ENCODE data around the gene ADARB1. TPM values are rescaled to one million over a fixed set of nuclear protein-coding genes. Genes with fewer than 3 reads are reported as not detected.
A peak's percentile ranks its signal among the peaks of the same experiment; 100 is the strongest.

The ADARB1 gene
- total RNA-seq, 2 experiments from 2014 or later: 39.6 to 41.9 TPM

GRCh38 chr21:45059121-45059520 is 15.3 kb upstream of the ADARB1 start:
- no peak overlapping the region for H3K4me3 Mint-ChIP-seq
- no peak overlapping the region for H3K27ac Mint-ChIP-seq
- peaks cover 16% of the 10 kb centered on the region for H3K27me3 Mint-ChIP-seq
- no peaks in the 10 kb centered on the region for H3K36me3 Mint-ChIP-seq
- H3K9me3 Mint-ChIP-seq: no peaks in the 10 kb centered on the region
- peaks cover 2% of the 10 kb centered on the region for H3K4me1 Mint-ChIP-seq
- no peak for DNase-seq

- DNase-seq: no peak
- Mint-ChIP-seq H3K36me3 (no peaks in the 10 kb centered on the region), H3K4me1 (peaks cover 2% of the 10 kb centered on the region), H3K27ac (no peak overlapping the region), H3K9me3 (no peaks in the 10 kb centered on the region), H3K4me3 (no peak overlapping the region), H3K27me3 (peaks cover 16% of the 10 kb centered on the region)
These were observed 14.3 kb upstream of the ADARB1 start for GRCh38 chr21:45060089-45060488.

- no peaks in the 10 kb centered on the region for H3K36me3 Mint-ChIP-seq
- no peaks in the 10 kb centered on the region for H3K9me3 Mint-ChIP-seq
- DNase-seq: no peak
- no peak overlapping the region for H3K4me3 Mint-ChIP-seq
- no peak overlapping the region for H3K27ac Mint-ChIP-seq
- peaks cover 16% of the 10 kb centered on the region for H3K27me3 Mint-ChIP-seq
- peaks cover 2% of the 10 kb centered on the region for H3K4me1 Mint-ChIP-seq
These were observed 13.6 kb upstream of the ADARB1 start for GRCh38 chr21:45060675-45061311.

GRCh38 chr21:45064091-45064490 is 10.3 kb upstream of the ADARB1 start:
- Mint-ChIP-seq H3K4me3 (no peak overlapping the region), H3K36me3 (no peaks in the 10 kb centered on the region), H3K4me1 (peaks cover 2% of the 10 kb centered on the region), H3K9me3 (no peaks in the 10 kb centered on the region), H3K27ac (no peak overlapping the region), H3K27me3 (no peaks in the 10 kb centered on the region)
- DNase-seq: no peak

GRCh38 chr21:45064618-45065399 is 9.6 kb upstream of the ADARB1 start:
- H3K27me3 Mint-ChIP-seq: no peaks in the 10 kb centered on the region

GRCh38 chr21:45067462-45068285 is 6.7 kb upstream of the ADARB1 start:
- no peak for DNase-seq
- H3K27ac Mint-ChIP-seq: no peak overlapping the region

More at GRCh38 chr21:45064618-45065399, 9.6 kb upstream of the ADARB1 start:
- Mint-ChIP-seq H3K9me3 (no peaks in the 10 kb centered on the region), H3K4me3 (no peak overlapping the region), H3K4me1 (peaks cover 2% of the 10 kb centered on the region), H3K36me3 (no peaks in the 10 kb centered on the region), H3K27ac (no peak overlapping the region)
- no peak for DNase-seq

GRCh38 chr21:45069085-45069484 is 5.3 kb upstream of the ADARB1 start:
- peaks cover 4% of the 10 kb centered on the region for H3K4me1 Mint-ChIP-seq
- no peaks in the 10 kb centered on the region for H3K9me3 Mint-ChIP-seq
- H3K4me3 Mint-ChIP-seq: no peak overlapping the region
- DNase-seq: no peak
- H3K27ac Mint-ChIP-seq: no peak overlapping the region
- no peaks in the 10 kb centered on the region for H3K36me3 Mint-ChIP-seq
- H3K27me3 Mint-ChIP-seq: no peaks in the 10 kb centered on the region

More at GRCh38 chr21:45067462-45068285, 6.7 kb upstream of the ADARB1 start:
- Mint-ChIP-seq H3K27me3 (no peaks in the 10 kb centered on the region), H3K36me3 (no peaks in the 10 kb centered on the region), H3K4me1 (peaks cover 2% of the 10 kb centered on the region), H3K4me3 (no peak overlapping the region), H3K9me3 (no peaks in the 10 kb centered on the region)

GRCh38 chr21:45069711-45070110 is 4.7 kb upstream of the ADARB1 start:
- no peaks in the 10 kb centered on the region for H3K9me3 Mint-ChIP-seq
- peaks cover 4% of the 10 kb centered on the region for H3K4me1 Mint-ChIP-seq
- no peaks in the 10 kb centered on the region for H3K27me3 Mint-ChIP-seq
- H3K36me3 Mint-ChIP-seq: no peaks in the 10 kb centered on the region
- H3K4me3 Mint-ChIP-seq: no peak overlapping the region
- no peak for DNase-seq
- no peak overlapping the region for H3K27ac Mint-ChIP-seq

- Mint-ChIP-seq H3K27me3 (no peaks in the 10 kb centered on the region), H3K36me3 (no peaks in the 10 kb centered on the region), H3K4me1 (peaks cover 13% of the 10 kb centered on the region), H3K9me3 (no peaks in the 10 kb centered on the region), H3K27ac (no peak overlapping the region), H3K4me3 (no peak overlapping the region)
- DNase-seq: no peak
These were observed 3.1 kb upstream of the ADARB1 start for GRCh38 chr21:45071078-45071873.

GRCh38 chr21:45071874-45072737 is 2.3 kb upstream of the ADARB1 start:
- DNase-seq: no peak
- no peak overlapping the region for H3K27ac Mint-ChIP-seq
- H3K27me3 Mint-ChIP-seq: no peaks in the 10 kb centered on the region
- H3K9me3 Mint-ChIP-seq: no peaks in the 10 kb centered on the region
- H3K4me3 Mint-ChIP-seq: no peak overlapping the region
- H3K4me1 Mint-ChIP-seq: peaks cover 21% of the 10 kb centered on the region
- H3K36me3 Mint-ChIP-seq: peaks cover 4% of the 10 kb centered on the region

GRCh38 chr21:45072738-45073300 is 1.6 kb upstream of the ADARB1 start:
- DNase-seq: no peak
- peaks cover 8% of the 10 kb centered on the region for H3K36me3 Mint-ChIP-seq
- H3K27ac Mint-ChIP-seq: no peak overlapping the region
- H3K27me3 Mint-ChIP-seq: no peaks in the 10 kb centered on the region
- peaks cover 25% of the 10 kb centered on the region for H3K4me1 Mint-ChIP-seq
- no peaks in the 10 kb centered on the region for H3K9me3 Mint-ChIP-seq
- H3K4me3 Mint-ChIP-seq: no peak overlapping the region

GRCh38 chr21:45073301-45074047 is 906 bp upstream of the ADARB1 start:
- Mint-ChIP-seq H3K36me3 (peaks cover 14% of the 10 kb centered on the region), H3K27me3 (no peaks in the 10 kb centered on the region), H3K9me3 (no peaks in the 10 kb centered on the region), H3K4me3 (peak overlapping the region; percentile 87), H3K4me1 (peaks cover 32% of the 10 kb centered on the region), H3K27ac (peak overlapping the region; percentile 75)
- DNase-seq: no peak
